Adrenal gland (tissue), 5 donors: ENCODE results near the gene DOCK3.

Experiments
- POLR2A ChIP-seq, 2 donors: fragments of 450-650 bp; IDR thresholded peaks; one replicate each; pipeline ENCODE4 v1.6.1; 2017; ENCODE audit warnings: antibody characterized with exemption in 2 of 2, mild to moderate bottlenecking in 2 of 2, moderate library complexity in 1 of 2
- TF ChIP-seq, protein P1 (sequence below), 6 experiments: fragments of 450-650 bp in 4 of 6; fragments of 200-600 bp in 2 of 6; sonication (generic) in 1 of 6; IDR thresholded peaks; 1 replicate in 5 of 6; 2 replicates in 1 of 6; pipeline versions ENCODE4 v1.5.1 to v1.8.0; 2016 to 2021; ENCODE audit warnings: antibody characterized with exemption in 6 of 6, mild to moderate bottlenecking in 2 of 6, moderate library complexity in 1 of 6
- donor health status: DM: no; HTN: no; CAD: no.

DNA sequence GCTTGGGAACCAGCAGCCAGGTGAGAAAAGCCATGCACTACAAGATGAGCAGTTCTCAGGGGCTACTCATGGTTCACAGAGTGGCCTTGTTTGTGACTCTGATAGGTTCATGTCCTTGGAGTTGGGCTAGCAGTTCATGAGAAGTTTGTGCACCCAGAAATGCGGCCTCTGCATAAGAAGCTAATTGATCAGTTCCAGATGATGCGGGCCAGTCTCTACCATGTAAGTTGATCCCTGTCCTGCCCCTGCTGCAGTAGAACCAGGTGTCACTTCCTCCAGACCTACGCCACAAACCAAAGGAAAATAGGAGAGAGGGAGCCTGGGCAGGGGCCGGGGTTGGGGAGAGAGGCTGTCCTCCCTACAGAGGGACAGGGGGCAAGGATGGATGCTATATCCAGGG, 683.1 kb downstream of the DOCK3 start:
- TF ChIP-seq, protein P1, sequence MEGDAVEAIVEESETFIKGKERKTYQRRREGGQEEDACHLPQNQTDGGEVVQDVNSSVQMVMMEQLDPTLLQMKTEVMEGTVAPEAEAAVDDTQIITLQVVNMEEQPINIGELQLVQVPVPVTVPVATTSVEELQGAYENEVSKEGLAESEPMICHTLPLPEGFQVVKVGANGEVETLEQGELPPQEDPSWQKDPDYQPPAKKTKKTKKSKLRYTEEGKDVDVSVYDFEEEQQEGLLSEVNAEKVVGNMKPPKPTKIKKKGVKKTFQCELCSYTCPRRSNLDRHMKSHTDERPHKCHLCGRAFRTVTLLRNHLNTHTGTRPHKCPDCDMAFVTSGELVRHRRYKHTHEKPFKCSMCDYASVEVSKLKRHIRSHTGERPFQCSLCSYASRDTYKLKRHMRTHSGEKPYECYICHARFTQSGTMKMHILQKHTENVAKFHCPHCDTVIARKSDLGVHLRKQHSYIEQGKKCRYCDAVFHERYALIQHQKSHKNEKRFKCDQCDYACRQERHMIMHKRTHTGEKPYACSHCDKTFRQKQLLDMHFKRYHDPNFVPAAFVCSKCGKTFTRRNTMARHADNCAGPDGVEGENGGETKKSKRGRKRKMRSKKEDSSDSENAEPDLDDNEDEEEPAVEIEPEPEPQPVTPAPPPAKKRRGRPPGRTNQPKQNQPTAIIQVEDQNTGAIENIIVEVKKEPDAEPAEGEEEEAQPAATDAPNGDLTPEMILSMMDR (IDR thresholded peaks at IDR 0.05), result no peak
- no peak for TF ChIP-seq POLR2A (IDR thresholded peaks at IDR 0.05)
